UCSD-AML1 (cell line): ENCODE measurements around the gene TCN2.
"Not testable (repeated sequence)": the region's sequence is repeated elsewhere in the genome, so short reads cannot be mapped to it uniquely, and the experiment has no call there.

ENCODE experiments used
- DNase-seq: peaks from one replicate; lab custom pipeline; 2025; ENCODE audit not compliant: unreplicated experiment; lab: John Stamatoyannopoulos, UW

TCN2 gene

DNA sequence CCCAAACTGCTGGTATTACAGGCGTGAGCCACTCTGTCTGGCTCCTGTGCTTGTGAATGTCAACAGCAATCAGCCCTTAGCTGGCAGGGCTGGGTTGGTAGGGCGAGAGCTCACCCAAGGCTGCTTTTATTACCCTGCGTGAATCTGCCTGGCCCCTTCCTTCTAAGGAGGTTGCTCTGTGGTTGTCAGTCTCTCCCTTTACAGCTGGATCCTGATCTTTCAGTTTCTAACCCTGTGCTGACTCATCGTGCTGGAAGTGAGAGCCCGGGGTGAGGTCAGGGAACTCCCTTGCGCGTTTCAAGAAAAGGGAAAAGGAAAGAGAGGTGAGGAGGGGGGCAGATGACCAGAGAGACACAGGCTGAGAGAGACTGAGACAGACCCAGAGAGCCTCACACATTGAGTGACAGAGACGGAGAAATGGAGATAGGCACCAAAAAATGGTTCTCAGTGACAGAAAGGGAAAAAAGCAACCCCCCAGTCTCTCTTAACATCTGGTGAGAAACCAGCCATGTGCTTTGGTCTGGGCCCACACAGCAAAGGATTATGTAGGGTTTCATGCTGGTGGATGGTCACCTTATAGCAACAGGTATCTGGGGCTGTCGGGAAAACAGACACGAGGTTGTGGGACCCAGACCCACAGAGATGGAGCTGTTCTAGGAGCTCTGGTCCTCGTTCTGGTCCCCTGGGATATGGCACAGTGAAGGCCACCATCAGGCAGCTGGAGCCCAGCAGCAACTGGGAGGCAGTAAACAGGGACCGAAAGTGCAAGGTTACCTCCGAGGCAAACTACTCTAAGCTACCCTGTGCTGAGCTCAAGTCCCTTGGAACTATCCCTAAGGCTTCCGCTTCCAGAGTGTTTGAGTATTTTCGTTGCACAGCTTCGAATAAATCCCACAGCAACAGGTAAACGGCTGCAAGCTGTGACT is 2.5 kb downstream of the TCN2 start:
- peak; percentile 52 for DNase-seq

DNA sequence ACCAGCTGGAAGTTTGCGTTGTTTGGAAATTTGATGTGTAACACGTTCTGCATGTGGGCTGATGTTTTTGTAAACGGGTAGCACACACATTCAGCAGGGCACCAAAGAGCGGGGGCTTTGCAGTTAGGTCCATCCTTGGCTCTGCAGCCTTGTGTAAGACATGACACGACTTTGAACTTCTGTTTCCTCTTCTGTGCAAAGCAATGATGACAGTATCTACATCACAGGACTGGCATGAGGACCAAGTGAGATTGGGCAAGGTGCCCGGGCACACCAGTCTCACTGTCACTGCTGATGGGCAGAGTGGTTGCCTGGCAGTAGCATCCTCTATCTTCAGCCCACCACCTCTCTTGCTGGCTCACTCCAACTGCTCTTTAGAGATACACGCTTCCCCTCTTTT is 3.3 kb downstream of the TCN2 start:
- no peak for DNase-seq

DNA sequence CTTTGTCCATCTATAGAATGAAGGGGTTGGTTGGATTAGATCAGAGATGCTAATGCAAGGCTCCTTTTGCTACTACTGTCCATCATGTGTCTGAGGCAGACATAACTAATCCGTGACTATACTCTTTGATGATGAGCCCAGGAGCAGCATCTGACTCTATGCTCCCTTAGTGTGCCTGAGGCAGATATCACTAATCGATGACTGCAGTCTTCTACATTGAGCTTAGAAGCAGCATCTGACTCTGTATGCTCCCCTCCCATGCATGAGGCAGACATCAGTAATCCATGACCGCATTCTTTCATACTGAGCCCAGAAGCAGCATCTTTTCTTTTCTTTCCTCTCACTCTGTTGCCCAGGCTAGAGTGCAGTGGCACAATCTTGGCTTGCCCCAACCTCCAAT is 4.2 kb downstream of the TCN2 start:
- DNase-seq = no peak

DNA sequence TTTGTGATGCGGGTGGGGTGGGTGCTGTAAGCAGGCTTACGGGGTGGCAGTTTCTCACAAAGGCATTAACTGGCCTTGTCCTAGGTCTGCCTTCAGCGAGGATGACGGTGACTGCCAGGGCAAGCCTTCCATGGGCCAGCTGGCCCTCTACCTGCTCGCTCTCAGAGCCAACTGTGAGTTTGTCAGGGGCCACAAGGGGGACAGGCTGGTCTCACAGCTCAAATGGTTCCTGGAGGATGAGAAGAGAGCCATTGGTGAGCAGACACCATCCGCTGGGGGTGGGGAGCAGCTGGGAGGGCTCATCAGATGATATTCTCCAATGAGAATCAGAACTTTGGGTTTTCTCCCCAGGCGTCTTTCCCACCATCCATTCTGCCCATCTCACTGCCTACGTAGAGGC is 5.8 kb downstream of the TCN2 start:
- no peak for DNase-seq

DNA sequence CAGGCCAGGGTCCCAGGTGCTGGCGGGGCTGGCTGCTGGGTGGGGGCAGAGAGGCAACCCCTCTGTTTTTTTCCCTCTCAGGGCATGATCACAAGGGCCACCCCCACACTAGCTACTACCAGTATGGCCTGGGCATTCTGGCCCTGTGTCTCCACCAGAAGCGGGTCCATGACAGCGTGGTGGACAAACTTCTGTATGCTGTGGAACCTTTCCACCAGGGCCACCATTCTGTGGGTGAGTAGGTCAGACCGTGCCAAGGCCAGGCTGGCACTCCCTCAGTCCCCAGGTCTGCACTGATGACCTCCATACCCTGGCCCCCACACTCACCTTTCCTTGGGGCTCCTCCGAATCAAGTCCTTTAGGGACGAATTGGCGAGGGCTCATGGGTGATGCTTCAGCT is 7.3 kb downstream of the TCN2 start:
- DNase-seq = no peak

DNA sequence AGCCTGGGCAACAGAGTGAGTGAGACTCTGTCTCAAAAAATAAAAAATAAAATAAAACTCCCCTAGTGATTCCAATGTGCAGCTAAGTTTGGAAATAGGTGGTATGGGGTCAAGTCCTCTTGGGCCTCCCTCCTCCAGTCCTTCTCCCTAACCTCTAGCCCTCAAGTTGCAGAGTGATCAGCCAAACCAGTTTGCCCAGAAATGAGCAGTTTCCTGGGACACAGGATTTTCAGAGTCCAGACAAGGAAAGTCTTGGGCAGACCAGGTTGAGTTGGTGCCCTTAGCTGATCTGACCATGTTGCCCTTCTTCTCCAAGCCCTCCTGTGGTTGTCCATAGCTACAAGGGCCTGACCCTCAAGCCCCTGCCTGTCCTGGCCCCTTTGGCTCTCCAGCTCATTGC is 7.9 kb downstream of the TCN2 start:
- DNase-seq = no peak

DNA sequence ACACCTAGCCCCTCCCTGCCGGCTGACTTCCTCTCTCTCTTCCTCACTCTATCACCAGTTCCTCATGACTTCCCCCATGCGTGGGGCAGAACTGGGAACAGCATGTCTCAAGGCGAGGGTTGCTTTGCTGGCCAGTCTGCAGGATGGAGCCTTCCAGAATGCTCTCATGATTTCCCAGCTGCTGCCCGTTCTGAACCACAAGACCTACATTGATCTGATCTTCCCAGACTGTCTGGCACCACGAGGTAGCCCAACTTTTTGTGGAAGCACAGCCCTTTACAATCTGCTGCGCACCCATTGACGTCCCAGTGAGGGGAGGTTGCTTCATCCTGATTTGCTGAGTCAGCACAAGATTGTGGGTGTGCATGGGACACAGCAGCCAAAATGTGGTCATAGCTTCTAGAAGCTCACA is 8.6 kb downstream of the TCN2 start:
- no peak for DNase-seq

DNA sequence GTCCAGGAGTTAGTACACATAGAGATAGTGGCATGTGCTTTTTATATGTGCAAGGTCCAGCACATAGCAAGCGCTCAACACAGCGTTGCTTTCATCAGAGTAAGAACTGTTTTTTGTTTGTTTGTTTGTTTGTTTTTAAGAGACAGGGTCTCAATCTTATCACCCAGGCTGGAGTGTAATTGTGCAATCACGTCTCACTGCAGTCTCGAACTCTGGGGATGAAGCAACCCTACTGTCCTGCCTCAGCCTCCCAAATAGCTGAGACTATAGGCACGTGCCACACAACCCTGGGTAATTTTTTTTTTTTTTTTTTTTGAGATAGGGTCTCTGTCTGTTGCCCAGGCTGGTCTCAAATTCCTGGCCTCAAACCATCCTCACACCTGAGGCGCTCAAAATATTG is 10.8 kb downstream of the TCN2 start:
- no peak for DNase-seq

DNA sequence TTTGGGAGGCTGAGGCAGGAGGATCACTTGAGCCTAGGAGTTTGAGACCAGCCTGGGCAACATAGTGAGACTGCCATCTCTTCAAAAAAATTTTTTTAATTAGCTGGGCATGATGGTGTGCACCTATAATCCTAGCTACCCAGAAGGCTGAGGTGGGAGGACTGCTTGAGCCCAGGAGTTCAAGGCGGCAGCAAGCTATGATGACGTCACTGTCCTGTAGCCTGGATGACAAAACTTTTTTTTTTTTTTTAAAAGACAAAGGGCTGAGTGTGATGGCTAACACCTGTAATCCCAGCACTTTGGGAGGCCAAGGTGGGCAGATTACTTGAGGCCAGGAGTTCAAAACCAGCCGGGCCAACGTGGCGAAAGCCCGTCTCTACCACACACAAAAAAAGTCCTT is 12.9 kb downstream of the TCN2 start:
- not testable (repeated sequence) for DNase-seq

DNA sequence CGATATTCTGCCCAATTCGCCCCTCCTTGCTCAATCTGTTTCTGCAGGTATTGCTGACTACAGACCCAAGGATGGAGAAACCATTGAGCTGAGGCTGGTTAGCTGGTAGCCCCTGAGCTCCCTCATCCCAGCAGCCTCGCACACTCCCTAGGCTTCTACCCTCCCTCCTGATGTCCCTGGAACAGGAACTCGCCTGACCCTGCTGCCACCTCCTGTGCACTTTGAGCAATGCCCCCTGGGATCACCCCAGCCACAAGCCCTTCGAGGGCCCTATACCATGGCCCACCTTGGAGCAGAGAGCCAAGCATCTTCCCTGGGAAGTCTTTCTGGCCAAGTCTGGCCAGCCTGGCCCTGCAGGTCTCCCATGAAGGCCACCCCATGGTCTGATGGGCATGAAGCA is 19.4 kb downstream of the TCN2 start:
- no peak for DNase-seq

DNA sequence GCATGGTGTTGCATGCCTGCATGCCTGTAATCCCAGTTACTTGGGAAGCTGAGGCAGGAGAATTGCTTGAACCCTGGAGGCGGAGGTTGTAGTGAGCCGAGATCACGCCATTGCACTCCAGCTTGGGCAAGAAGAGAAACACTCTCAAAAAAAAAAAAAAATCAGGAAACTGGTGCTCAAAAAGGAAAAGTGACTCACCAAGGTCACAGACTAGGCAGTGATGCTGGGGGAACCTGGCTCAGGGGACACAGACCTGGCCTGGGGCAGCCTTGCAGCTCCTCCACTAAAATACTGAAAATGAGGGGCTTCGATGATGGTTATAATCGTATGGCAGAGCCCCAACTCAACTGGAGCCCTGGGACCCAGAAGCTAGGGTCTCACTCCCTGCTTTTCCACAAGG is 20.5 kb downstream of the TCN2 start:
- DNase-seq = no peak

DNA sequence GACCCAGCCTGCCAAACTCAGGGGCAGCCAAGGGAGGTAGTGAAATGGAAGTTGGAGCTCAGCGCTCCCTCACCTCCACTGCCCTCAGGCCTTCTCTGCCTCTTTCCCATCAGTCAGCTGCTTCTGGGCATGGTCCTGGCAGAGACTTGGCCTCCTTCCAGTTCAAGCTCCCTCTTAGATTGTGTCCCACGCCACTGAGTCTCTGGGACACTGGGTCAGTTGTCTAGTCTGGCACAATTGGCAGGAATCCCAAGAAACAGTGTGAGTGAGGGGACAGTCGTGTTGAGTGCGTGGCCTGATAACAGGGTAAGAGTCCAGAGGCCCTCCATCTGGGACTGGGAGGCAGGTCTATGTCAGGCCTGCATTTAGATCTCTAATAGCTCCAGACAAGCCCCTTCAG is 21.5 kb downstream of the TCN2 start:
- DNase-seq = no peak

DNA sequence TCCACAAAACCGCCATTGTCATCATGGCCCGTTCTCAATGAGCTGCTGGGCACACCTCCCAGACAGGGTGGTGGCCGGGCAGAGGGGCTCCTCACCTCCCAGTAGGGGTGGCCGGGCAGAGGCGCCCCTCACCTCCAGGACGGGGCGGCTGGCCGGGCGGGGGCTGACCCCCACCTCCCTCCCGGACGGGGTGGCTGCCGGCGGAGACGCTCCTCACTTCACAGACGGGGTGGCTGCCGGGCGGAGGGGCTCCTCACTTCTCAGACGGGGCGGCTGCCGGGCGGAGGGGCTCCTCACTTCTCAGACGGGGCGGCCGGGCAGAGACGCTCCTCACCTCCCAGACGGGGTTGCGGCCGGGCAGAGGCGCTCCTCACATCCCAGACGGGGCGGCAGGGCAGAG is 24.5 kb downstream of the TCN2 start:
- DNase-seq = not testable (repeated sequence)

DNA sequence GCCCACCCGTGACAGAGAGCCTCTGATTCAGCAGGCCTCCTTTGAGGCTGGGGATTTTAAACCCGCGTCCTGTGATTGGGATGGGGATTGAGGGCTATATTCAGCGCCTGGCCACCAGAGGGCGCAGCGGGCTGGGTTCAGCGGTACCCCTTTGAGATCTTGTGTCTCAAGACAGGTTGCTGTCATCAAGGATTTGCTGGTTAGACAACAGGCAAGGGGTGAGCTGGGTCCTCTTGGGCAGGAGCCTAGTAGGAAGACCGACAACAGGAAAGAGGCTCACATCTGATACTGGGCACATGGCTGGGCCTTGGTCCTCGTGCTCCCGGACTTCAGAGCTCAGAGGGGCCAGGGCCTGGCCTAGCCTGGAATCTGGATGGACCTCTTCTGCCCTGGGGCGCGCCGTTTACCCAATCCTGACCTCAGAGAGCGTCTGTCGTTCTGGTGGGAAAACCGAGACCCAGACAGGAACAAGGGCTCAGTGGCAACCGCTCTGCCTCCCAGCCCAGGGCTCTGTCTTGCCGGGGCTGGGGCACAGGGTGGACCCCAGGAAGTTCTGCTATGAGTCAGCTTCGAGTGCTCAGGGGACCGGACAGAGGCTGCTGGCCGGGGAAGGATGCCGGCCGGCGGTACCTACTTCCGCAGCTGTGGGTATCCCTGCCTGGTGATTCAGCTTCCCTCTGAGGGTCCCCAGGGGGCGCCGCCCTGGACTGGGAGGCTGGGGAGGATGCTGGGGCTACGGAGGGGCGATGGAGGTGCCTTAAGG is 27.7 kb downstream of the TCN2 start:
- peak; percentile 82 for DNase-seq

DNA sequence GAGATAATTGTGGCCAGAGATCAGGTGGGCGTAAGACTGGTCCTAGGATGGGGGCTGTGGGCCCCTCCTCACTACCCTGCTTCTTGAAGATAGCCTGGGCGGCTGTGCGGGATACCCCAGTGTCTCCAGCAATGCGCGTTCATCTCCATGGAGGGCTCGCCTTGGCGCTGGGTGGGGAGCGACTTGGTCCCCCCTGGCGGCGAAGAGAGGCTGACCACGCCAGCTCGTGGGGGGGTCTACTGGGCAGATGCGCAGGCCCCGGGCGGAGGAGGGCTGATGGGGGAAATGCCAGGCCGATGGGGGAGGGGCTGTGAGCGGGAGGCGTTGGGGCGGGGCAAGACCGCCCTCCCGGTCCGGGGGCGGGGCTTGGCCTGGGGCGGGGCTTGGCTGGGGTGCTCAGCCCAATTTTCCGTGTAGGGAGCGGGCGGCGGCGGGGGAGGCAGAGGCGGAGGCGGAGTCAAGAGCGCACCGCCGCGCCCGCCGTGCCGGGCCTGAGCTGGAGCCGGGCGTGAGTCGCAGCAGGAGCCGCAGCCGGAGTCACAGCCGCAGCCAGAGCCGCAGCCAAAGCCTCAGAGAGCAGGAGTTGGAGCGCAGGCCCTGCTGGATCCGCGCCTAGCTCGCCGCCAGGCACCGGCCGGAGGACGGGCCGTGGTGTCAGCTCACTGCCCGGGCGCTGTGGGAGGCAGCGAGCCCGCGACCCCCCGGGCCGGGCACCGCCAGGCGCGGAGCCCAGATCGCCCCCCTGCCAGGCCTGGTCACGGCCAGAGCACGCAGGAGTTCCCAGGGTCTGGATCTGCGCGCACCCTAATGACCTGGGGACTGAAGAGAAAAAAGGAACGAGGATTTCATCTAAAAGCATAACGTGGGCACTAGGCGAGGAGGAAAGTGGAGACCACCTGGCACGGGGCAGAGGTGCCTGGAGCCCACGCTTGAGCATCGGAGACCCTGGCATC is 28.6 kb downstream of the TCN2 start, which contains the start of gene SLC35E4:
Gene SLC35E4 (plus strand): TSS at position 509 of the 953 bp plus-strand sequence. CDS start 670 bp downstream, outside the sequence.
- peak; percentile 87 for DNase-seq

DNA sequence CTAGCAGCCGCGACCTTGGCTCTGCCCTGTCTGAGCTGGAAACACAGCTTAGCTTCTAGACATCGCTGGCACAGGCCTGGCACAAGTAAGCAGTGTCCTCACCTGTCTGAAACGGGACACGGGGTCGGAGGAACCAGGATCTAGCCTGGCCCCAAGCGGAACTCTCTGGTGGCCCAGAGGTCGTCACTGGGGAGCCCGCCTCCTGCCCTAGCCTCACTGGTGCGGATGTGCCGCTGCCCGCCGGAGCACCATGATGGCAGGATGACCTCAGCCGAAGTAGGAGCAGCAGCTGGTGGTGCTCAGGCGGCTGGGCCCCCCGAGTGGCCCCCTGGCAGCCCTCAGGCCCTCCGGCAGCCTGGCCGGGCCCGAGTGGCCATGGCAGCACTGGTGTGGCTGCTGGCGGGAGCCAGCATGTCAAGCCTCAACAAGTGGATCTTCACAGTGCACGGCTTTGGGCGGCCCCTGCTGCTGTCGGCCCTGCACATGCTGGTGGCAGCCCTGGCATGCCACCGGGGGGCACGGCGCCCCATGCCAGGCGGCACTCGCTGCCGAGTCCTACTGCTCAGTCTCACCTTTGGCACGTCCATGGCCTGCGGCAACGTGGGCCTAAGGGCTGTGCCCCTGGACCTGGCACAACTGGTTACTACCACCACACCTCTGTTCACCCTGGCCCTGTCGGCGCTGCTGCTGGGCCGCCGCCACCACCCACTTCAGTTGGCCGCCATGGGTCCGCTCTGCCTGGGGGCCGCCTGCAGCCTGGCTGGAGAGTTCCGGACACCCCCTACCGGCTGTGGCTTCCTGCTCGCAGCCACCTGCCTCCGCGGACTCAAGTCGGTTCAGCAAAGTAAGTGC is 29.5 kb downstream of the TCN2 start:
- DNase-seq = no peak

DNA sequence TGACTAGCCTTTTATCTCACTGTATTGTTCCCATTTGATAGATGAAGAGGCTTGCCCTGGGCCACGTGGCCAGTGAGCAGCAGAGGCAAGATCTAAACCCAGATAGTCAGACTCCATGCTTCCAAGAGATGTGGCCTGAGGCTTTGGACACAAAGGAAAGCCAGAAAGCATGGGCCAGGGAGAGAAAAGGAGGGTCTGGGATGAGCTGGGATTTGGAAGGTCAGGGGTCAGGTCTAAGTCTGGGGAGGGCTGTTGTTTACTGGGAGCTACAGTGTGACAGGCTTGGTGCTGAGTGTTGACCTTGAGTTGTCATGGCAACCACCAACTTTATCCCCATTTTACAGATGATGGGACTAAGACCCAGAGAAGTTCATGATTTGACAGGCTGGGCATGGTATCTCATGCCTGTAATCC is 30.7 kb downstream of the TCN2 start:
- DNase-seq = no peak

DNA sequence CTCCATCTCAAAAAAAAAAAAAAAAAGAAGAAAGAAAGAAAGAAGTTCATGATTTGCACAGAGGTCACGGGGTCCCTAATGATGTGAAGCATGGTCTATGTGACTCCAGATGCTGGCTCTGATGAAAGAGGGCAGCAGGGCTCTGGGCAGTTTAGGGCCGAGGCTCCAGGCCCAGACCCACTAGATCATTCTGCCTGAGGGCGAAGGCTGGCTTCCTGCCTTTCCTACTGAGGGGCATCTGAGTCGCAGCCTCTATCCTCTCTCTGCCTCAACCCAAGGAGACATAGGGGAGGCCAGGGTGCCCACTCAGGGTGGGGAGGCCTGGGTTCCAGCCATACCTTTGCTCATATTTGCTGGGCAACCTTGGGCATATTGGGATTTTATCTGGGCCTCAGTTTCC is 33.4 kb downstream of the TCN2 start:
- no peak for DNase-seq

DNA sequence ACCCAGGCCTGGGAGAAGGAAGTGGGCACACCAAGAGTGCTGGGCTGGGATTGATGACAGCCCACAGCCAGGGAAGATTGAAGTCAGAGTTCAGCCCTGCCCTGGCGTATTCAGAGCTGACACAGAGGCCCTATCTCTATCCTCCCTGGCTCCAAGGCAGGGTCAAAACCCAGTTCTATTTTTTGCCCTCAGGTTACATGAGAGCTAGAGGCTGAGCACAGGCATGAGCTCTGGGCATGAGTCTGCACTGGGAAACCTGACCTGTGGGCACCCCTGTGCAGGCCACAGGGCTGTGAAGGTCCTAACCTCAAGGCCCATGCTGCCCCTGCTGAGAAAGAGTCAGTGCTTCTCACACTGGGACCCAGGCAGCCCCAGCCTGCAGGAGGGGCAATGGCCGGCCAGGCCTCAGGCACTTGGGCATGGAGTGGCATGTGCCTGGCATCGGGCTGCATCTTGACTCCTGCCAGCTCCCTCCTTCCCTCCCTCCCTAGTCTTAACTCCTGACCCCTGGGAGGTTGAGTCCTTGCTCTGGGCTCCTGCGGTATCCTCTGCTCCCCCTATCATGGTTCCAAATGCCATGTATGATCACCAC is 34.0 kb downstream of the TCN2 start:
- DNase-seq = no peak
